ENCODE measurements around the gene NOX1.

Gene NOX1

GRCh38 chrX:100864657-100865391 lies 9.3 kb downstream of the NOX1 start:
- no peak for DNase-seq (ENCODE audit: extremely low spot score)
- POLR2A ChIA-PET: no interaction called here
- TF ChIP-seq ELF4 (IDR thresholded peaks at IDR 0.05) (no peak), FOXK2 (IDR thresholded peaks at IDR 0.05) (no peak), ARNT (IDR thresholded peaks at IDR 0.05) (no peak), FOXA1 (IDR thresholded peaks at IDR 0.05) (no peak), NFRKB (IDR thresholded peaks at IDR 0.05) (no peak), SP1 (IDR thresholded peaks at IDR 0.05) (no peak), L3MBTL2 (conservative IDR thresholded peaks at IDR 0.05) (no peak), CTBP1 (IDR thresholded peaks at IDR 0.05; ENCODE audit: borderline replicate concordance) (no peak)
- CTCF ChIA-PET: no interaction called here

DNA sequence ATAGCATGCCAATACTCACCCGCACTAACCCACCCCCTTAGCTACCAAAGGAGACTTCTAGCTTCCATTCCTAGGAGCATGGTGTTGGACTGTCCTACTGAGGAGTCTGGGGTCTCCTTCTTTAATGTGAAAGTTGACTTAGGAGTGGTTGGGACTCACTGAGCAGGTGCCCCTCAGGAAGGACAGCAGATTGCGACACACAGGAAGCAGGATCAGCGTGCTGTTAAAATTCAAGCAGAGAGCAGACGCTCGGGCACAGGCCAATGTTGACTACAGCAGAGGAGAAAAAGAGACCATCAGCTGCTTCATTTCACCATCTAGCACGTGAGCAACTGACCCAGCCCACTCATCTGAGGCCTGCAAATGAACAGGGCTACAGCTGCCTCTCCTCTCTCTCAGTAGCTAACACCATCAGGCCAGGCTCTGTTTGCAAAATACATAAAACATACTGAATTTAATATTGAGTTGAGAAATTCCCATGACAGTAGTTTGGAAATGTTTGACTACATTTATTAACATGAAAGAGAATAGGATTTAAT lies 10.8 kb downstream of the NOX1 start:
- TF ChIP-seq NFRKB (IDR thresholded peaks at IDR 0.05) (no peak), ARNT (IDR thresholded peaks at IDR 0.05) (no peak), FOXK2 (IDR thresholded peaks at IDR 0.05) (no peak), SP1 (IDR thresholded peaks at IDR 0.05) (no peak), ZNF384 (IDR thresholded peaks at IDR 0.05) (no peak), SUZ12 (IDR thresholded peaks at IDR 0.05) (no peak), L3MBTL2 (conservative IDR thresholded peaks at IDR 0.05) (no peak), FOXM1 (IDR thresholded peaks at IDR 0.05; ENCODE audit: borderline replicate concordance) (no peak), LEF1 (IDR thresholded peaks at IDR 0.05; ENCODE audit: borderline replicate concordance) (no peak), CTBP1 (IDR thresholded peaks at IDR 0.05; ENCODE audit: borderline replicate concordance) (no peak), BHLHE40 (IDR thresholded peaks at IDR 0.05; ENCODE audit: borderline replicate concordance) (no peak), FOXA1 (IDR thresholded peaks at IDR 0.05) (no peak), ELF4 (IDR thresholded peaks at IDR 0.05) (no peak)
- CTCF ChIA-PET: no interaction called here
- DNase-seq (ENCODE audit: extremely low spot score): no peak
- POLR2A ChIA-PET: interaction anchor here (1.2 kb wide), 2 partner anchors 13 to 43 kb away, joined by 3 to 4 read pairs; partner anchors contain the start of gene CSTF2

DNA sequence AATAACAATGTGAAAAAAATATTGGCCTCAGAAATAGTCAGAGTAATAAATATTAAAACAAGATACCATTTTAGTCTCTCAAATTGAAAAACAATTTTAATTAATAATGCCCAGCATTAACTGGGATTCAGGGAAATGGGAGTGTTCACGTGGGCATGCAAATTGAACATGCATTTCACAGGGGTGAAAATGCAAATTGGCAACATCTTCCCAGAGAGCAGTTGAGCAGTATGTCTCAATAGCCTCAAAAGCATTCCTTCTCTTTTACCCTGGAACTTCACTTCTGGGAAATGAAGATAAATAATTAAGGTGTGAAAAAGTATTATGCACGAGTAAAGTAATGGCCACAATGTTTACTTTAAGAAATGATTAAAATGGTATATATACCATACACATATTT lies 21.3 kb downstream of the NOX1 start:
- TF ChIP-seq BHLHE40 (IDR thresholded peaks at IDR 0.05; ENCODE audit: borderline replicate concordance) (no peak), SP1 (IDR thresholded peaks at IDR 0.05) (no peak), CTBP1 (IDR thresholded peaks at IDR 0.05; ENCODE audit: borderline replicate concordance) (no peak), SUZ12 (IDR thresholded peaks at IDR 0.05) (no peak), L3MBTL2 (conservative IDR thresholded peaks at IDR 0.05) (no peak), HDGF (IDR thresholded peaks at IDR 0.05; ENCODE audit: borderline replicate concordance) (no peak), FOXA1 (IDR thresholded peaks at IDR 0.05) (no peak), TARDBP (IDR thresholded peaks at IDR 0.05) (no peak), FOXK2 (IDR thresholded peaks at IDR 0.05) (no peak), ELF4 (IDR thresholded peaks at IDR 0.05) (no peak), ARNT (IDR thresholded peaks at IDR 0.05) (no peak), FOXM1 (IDR thresholded peaks at IDR 0.05; ENCODE audit: borderline replicate concordance) (no peak), ZNF384 (IDR thresholded peaks at IDR 0.05) (no peak), PKNOX1 (IDR thresholded peaks at IDR 0.05) (no peak)
- no peak for DNase-seq (ENCODE audit: extremely low spot score)
- ChIA-PET CTCF (interaction anchor here (0.9 kb wide), 1 partner anchor 10 kb away, joined by 3 read pairs; no protein-coding TSS in a partner anchor), POLR2A (no interaction called here)

GRCh38 chrX:100850317-100850716 lies 23.8 kb downstream of the NOX1 start:
- TF ChIP-seq PKNOX1 (IDR thresholded peaks at IDR 0.05): no peak
- TF ChIP-seq SUZ12 (IDR thresholded peaks at IDR 0.05): no peak
- no peak for TF ChIP-seq CTBP1 (IDR thresholded peaks at IDR 0.05; ENCODE audit: borderline replicate concordance)
- TF ChIP-seq ELF4 (IDR thresholded peaks at IDR 0.05): no peak
- TF ChIP-seq ARNT (IDR thresholded peaks at IDR 0.05): no peak
- TF ChIP-seq SP1 (IDR thresholded peaks at IDR 0.05): no peak
- TF ChIP-seq TARDBP (IDR thresholded peaks at IDR 0.05): no peak
- TF ChIP-seq LEF1 (IDR thresholded peaks at IDR 0.05; ENCODE audit: borderline replicate concordance): no peak
- TF ChIP-seq NFRKB (IDR thresholded peaks at IDR 0.05): no peak
- TF ChIP-seq FOXK2 (IDR thresholded peaks at IDR 0.05): no peak
- no peak for TF ChIP-seq HDGF (IDR thresholded peaks at IDR 0.05; ENCODE audit: borderline replicate concordance)
- no peak for TF ChIP-seq ZNF384 (IDR thresholded peaks at IDR 0.05)
- TF ChIP-seq L3MBTL2 (conservative IDR thresholded peaks at IDR 0.05): no peak
- no peak for TF ChIP-seq BHLHE40 (IDR thresholded peaks at IDR 0.05; ENCODE audit: borderline replicate concordance)
- no peak for TF ChIP-seq FOXA1 (IDR thresholded peaks at IDR 0.05)
- DNase-seq (ENCODE audit: extremely low spot score): no peak
- ChIA-PET POLR2A (interaction anchor here (0.8 kb wide), 1 partner anchor 13 kb away, joined by 3 read pairs; no protein-coding TSS in a partner anchor), CTCF (interaction anchor here (1.0 kb wide), 1 partner anchor 179 kb away, joined by 3 read pairs; no protein-coding TSS in a partner anchor)

DNA sequence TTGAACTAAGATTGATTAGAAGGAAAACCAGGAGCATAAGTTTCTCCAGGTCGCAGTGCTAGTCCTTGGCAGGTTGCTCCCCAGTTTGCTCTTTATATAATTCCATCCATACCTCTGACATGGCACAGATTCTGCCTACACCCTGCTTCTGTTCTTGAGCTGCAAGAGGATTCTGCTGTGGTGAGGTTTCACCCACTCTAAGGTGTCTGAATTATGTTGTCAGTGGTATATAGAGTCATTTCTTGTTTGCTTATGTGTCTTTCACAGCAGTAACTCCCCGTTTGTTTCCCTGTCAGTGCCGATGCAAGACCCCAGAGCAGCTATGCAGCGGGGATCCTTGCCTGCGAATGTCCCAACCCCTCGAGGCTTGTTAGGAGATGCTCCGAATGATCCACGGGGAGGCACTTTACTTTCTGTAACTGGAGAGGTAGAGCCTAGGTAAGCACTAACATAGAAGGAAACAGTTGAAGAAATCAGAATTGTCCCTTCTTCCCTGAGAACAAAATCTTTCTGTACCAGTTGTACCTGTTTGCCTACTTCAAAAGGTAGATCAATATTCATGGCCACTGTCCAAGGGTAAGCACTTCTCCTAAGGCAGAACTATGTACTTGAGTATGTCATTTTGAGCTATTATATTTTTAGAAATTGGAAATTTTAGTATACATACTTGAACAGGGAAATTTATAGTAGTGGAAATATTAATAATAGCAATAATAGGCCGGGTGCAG lies 42.8 kb downstream of the NOX1 start:
- no peak for DNase-seq (ENCODE audit: extremely low spot score)
- POLR2A ChIA-PET: interaction anchor here (1.3 kb wide), 1 partner anchor 11 kb away, joined by 4 read pairs; the partner anchor contains the start of gene CSTF2
- no peak for TF ChIP-seq SUZ12 (IDR thresholded peaks at IDR 0.05)
- TF ChIP-seq SP1 (IDR thresholded peaks at IDR 0.05): no peak
- no peak for TF ChIP-seq FOXM1 (IDR thresholded peaks at IDR 0.05; ENCODE audit: borderline replicate concordance)
- TF ChIP-seq CTBP1 (IDR thresholded peaks at IDR 0.05; ENCODE audit: borderline replicate concordance): no peak
- TF ChIP-seq LEF1 (IDR thresholded peaks at IDR 0.05; ENCODE audit: borderline replicate concordance): no peak
- no peak for TF ChIP-seq FOXA1 (IDR thresholded peaks at IDR 0.05)
- no peak for TF ChIP-seq HDGF (IDR thresholded peaks at IDR 0.05; ENCODE audit: borderline replicate concordance)
- no peak for TF ChIP-seq PKNOX1 (IDR thresholded peaks at IDR 0.05)
- no peak for TF ChIP-seq NFRKB (IDR thresholded peaks at IDR 0.05)
- no peak for TF ChIP-seq ZNF384 (IDR thresholded peaks at IDR 0.05)
- no peak for TF ChIP-seq ARNT (IDR thresholded peaks at IDR 0.05)
- no peak for TF ChIP-seq FOXK2 (IDR thresholded peaks at IDR 0.05)
- no peak for TF ChIP-seq L3MBTL2 (conservative IDR thresholded peaks at IDR 0.05)
- no peak for TF ChIP-seq ELF4 (IDR thresholded peaks at IDR 0.05)
- no peak for TF ChIP-seq TARDBP (IDR thresholded peaks at IDR 0.05)
- TF ChIP-seq BHLHE40 (IDR thresholded peaks at IDR 0.05; ENCODE audit: borderline replicate concordance): no peak
- CTCF ChIA-PET: no interaction called here

Data from HEK293T (cell line).